HK-2 (cell line): ENCODE data around the gene FNDC11.
"Not testable (repeated sequence)": the region's sequence is repeated elsewhere in the genome, so short reads cannot be mapped to it uniquely, and the experiment has no call there.

Source experiments
- DNase-seq: peaks from one replicate; pipeline ENCODE4 v3.0.0-alpha.2; 2018; ENCODE audit not compliant: unreplicated experiment

Gene FNDC11

GRCh38 chr20:63553251-63553932 lies 567 bp upstream of the FNDC11 start:
- peak; percentile 91 for DNase-seq

GRCh38 chr20:63554361-63555278 lies 661 bp downstream of the FNDC11 start:
- DNase-seq, result no peak

- no peak for DNase-seq
Observed at GRCh38 chr20:63555661-63556381, 1.9 kb downstream of the FNDC11 start.

GRCh38 chr20:63556873-63557478 lies 3.0 kb downstream of the FNDC11 start:
- no peak for DNase-seq

- no peak for DNase-seq
Observed at GRCh38 chr20:63557481-63557891, 3.5 kb downstream of the FNDC11 start.

- no peak for DNase-seq
Observed at GRCh38 chr20:63558804-63559484, 5.0 kb downstream of the FNDC11 start.

GRCh38 chr20:63559485-63560332 lies 5.8 kb downstream of the FNDC11 start:
- not testable (repeated sequence) for DNase-seq

GRCh38 chr20:63560333-63560805 lies 6.4 kb downstream of the FNDC11 start:
- no peak for DNase-seq

GRCh38 chr20:63560856-63561609 lies 7.1 kb downstream of the FNDC11 start:
- DNase-seq, result no peak

GRCh38 chr20:63561624-63562396 lies 7.9 kb downstream of the FNDC11 start:
- DNase-seq, result no peak

GRCh38 chr20:63562461-63563224 lies 8.7 kb downstream of the FNDC11 start:
- no peak for DNase-seq

GRCh38 chr20:63563225-63563935 lies 9.4 kb downstream of the FNDC11 start:
- no peak for DNase-seq

- DNase-seq, result no peak
Observed at GRCh38 chr20:63564036-63564810, 10.3 kb downstream of the FNDC11 start.

- no peak for DNase-seq
Observed at GRCh38 chr20:63565021-63565698, 11.2 kb downstream of the FNDC11 start.

- no peak for DNase-seq
Observed at GRCh38 chr20:63565699-63566335, 11.9 kb downstream of the FNDC11 start.
